NCI-H2081 (cell line): ENCODE data around the gene TBP.

Experiments
- DNase-seq, 2 experiments: peaks; one replicate each; lab custom pipeline; 2025; lab: John Stamatoyannopoulos, UW

Gene TBP

GRCh38 chr6:170535004-170535403 is 19.2 kb upstream of the TBP start:
- no peak for DNase-seq

DNA sequence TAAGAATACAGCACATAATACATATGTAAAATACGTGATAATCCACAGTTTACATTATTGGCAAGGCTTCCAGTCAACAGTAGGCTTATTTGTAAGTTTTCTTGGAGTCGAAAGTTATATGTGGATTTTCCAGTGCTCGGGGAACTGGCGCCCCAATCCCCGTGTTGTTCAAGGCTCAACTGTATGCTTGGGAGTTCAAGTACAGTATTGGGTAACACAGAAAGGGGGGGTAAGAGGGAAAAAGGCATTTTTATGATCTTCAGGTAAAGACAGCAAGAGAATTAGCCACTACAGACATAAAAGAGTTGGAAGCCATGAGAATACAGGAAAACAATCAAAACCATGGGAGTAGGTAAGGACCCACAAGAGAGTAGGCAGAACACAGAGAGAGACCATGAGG is 17.5 kb upstream of the TBP start:
- DNase-seq = no peak

DNA sequence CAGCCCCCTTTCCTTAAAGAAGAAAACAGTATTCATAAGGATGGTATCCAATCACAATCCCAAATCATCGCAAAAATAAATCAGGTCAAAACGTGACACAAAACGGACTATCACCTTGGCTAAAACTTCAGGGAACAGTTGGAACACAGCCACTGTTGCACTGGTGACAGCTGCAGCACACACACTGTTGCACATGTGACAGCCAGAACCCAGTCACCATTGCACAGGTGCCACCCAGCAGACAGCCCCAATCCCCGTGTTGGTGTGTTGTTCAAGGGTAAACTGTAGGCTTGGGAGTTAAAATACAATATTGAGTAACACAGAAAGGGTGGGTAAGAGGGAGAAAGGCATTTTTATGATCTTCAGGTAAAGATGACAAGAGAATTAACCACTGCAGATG is 16.8 kb upstream of the TBP start:
- no peak for DNase-seq

GRCh38 chr6:170542031-170542719 is 12.0 kb upstream of the TBP start:
- DNase-seq = no peak

DNA sequence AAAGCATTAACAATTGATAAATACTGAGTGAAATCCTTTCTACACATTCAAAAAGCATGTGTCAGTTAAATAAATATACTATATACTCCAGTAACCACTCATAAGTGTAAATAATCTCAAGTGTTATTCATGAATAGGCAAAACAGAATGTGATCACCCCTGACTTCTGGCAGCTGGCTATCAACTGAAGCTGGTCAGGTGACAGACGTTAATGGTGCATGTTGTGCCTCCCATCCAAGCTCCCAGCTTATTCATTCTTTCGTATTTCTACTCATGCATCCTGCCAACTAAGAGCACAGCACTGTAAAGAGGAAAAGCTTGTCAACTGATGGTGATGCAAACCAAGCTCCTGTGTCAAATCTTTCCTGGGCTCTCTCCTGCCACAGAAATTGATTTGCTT is 8.8 kb upstream of the TBP start:
- DNase-seq = peak in 1 of 2 experiments; percentile 9

- peak; percentile 82 to 91 for DNase-seq
These were observed 1.2 kb upstream of the TBP start, which contains the start of gene PSMB1 for GRCh38 chr6:170552765-170553533. PSMB1 (minus strand) TSS chr6:170553307; CDS start chr6:170553242, 65 bp downstream.

- DNase-seq = peak in 1 of 2 experiments; percentile 63
These were observed 596 bp upstream of the TBP start for GRCh38 chr6:170553534-170554012.

- DNase-seq = no peak
These were observed 598 bp downstream of the TBP start for GRCh38 chr6:170554796-170555137.

DNA sequence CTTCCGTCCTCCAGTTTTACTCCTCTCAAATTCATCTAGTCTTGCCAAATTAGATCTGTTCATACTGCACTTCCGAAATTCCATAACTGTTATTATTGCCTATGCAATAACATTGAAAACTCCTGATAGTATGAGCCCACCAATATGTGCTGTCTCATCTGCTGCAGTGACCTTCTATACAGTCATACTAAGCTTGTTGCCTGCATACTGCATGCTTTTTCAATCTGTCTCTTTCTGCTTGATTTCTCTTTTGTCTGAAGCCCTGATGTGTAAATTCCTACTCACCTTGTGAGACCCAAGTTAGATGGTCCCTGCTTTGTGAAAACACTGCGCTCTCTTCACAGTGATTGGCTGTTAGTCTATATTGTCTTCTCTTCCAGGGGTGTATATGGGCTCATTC is 1.1 kb downstream of the TBP start:
- DNase-seq = no peak

DNA sequence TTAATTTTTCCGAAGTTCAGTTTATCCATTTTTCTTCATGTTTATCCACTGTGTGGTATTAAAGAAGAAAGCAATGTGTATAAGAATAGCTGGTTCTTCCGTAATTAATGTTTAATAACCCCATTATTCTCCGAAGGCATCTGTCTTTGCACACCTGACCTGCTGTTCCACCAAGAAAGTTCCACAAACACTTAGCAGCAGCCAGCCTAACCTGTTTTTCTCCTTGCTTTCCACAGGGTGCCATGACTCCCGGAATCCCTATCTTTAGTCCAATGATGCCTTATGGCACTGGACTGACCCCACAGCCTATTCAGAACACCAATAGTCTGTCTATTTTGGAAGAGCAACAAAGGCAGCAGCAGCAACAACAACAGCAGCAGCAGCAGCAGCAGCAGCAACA is 7.4 kb downstream of the TBP start:
- no peak for DNase-seq

GRCh38 chr6:170564936-170565530 is 10.9 kb downstream of the TBP start:
- DNase-seq = no peak

- DNase-seq = no peak
These were observed 18.7 kb downstream of the TBP start for GRCh38 chr6:170572704-170573466.

- DNase-seq = no peak
These were observed 21.1 kb downstream of the TBP start for GRCh38 chr6:170575250-170575649.

GRCh38 chr6:170578909-170579308 is 24.7 kb downstream of the TBP start:
- DNase-seq = no peak

DNA sequence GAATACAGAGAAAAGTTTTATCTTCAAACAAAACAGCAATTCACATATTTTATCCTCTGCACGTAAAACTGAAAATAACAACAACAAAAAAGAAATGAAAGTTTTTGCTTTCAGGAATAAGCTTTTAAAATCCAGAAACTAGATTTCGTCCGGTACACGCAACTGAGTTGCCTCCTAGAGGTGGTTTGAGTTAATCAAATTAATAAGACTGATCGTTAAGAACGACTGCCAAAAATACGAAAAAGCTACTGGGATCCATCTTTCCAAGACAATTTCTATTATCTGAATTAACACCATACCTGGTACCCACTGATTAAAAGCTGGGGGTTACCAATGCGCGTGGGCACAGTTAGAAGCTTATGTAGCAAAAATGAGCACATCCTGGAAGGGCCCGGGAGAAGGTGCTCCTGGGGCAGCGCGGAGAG is 29.6 kb downstream of the TBP start:
- no peak for DNase-seq

- peak; percentile 87 to 89 for DNase-seq
These were observed 30.2 kb downstream of the TBP start, which contains the start of gene PDCD2 for GRCh38 chr6:170584181-170584953. PDCD2 (minus strand) TSS chr6:170584637; CDS start chr6:170584581, 56 bp downstream.

DNA sequence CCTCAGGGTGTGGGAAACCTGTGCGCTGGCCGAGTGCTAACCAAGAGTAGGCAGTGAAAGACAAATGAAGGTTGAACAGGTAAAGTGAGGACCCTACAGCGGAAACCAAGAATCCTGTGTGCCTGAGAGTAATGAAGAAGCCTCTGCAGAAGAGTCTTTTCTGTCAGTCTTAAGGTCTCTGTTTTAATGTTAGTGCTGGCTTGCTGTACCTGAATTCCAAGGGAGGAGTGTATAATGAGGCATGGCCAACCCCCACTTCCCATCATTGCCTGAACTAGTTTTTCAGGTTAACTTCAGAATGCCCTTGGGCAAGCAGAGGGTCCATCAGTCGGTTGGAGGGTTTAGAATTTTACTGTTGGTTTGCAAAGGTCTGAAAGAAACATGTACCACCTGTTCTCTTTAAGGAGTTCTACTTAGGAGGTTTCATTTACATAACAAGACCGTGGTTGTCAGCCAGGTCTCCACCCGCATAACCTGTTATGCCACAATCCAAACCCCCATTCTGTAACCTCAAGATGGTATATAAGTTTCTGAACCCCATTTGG is 30.9 kb downstream of the TBP start:
- no peak for DNase-seq

- no peak for DNase-seq
These were observed 36.6 kb downstream of the TBP start for GRCh38 chr6:170590725-170591124.

DNA sequence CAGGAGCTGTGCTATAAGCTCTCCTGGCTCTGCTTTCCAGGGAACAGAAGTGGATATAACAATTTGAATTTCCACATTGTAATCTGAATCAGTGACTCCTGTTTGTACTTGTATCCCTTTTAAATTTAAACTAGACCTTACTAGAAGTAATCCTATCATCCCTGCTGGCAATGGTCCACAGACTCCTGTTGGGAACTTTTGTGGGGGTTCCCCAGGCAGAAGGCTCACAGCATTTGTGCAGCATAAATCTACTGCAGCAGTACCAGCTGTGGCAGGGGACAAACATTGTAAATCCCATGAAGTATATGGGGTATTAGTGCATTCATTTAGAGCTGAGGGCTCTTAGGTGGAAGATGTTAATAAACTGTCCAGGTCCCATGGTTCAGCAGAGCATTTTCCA is 42.3 kb downstream of the TBP start:
- DNase-seq = no peak

DNA sequence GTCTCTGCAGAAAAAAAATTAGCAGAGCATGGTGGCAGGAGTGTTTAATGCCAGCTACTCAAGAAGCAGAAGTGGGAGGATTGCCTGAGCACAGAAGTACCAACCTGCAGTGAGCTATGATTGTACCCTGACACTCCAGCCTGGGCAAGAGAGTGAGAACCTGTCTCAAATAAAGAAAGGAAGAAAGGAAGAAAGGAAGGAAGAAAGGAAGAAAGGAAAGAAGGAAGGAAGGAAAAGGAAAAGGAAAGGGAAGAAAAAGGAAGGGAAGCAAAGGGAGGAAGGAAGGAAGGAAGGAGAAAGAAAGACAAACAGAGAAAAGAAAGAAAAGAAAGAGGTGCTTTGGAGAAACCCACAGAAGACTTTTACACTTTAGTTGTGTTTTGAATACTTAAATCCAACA is 43.1 kb downstream of the TBP start:
- no peak for DNase-seq
